Measurements from ENCODE around the gene CPED1. TPM values are rescaled to one million over a fixed set of nuclear protein-coding genes. Genes with fewer than 3 reads are reported as not detected.

Gene CPED1
- total and polyA plus RNA-seq, 2 experiments from 2014 or later, result 0.17 to 0.47 TPM

DNA sequence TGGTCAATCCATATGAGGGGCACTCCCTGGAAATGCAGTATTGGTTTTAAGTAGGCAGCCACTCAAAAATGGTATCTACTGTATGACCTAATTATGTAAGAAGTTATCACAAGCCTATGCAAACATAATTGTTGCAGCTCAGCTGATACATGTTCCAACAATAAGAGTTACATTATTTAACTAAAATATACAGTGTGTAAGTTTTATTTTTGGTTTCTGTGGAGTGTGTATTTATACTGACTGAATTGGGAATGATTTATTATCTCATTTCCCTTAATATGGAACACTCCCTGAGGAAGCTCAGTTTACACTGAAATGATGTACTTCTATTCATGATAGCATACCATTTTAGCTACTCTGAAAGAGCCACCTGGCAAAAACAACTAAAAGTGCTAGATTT lies 40.5 kb upstream of the CPED1 start (continued):
- TF ChIP-seq, protein P1, sequence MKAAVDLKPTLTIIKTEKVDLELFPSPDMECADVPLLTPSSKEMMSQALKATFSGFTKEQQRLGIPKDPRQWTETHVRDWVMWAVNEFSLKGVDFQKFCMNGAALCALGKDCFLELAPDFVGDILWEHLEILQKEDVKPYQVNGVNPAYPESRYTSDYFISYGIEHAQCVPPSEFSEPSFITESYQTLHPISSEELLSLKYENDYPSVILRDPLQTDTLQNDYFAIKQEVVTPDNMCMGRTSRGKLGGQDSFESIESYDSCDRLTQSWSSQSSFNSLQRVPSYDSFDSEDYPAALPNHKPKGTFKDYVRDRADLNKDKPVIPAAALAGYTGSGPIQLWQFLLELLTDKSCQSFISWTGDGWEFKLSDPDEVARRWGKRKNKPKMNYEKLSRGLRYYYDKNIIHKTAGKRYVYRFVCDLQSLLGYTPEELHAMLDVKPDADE (IDR thresholded peaks at IDR 0.05), result no peak

DNA sequence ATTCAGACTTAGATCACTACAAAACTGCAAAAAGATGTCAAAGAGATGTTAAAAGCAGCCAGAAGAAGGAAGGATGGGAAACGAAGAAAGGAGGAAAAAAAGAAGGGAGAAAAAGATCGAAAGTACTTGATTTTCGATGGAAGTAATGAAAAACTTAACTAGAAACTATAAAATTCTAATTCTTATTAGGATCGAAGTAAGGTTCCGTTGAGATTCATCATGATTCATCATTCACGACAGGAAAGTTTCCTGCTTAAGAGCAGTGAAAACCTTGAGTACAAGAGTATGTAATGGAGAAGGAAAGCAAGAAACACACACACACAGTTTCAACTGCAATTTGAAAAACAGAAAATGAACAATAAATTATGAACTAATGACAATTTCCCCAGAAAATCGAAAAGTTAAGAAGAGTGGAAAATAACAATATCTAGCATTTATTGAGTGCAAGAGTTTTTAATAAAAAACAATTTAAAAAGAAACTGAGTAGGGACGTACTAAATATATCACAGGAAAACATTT lies 39.1 kb upstream of the CPED1 start:
- DNase-seq (ENCODE audit: low spot score), result no peak
- peak overlapping the region; percentile 89 for H3K4me3 Mint-ChIP-seq
- H3K27ac Mint-ChIP-seq, result peak overlapping the region; percentile 99
- H3K4me1 Mint-ChIP-seq, result peaks cover 12% of the 10 kb centered on the region; the same call in 2 of the 3 replicates
- TF ChIP-seq, protein P2, sequence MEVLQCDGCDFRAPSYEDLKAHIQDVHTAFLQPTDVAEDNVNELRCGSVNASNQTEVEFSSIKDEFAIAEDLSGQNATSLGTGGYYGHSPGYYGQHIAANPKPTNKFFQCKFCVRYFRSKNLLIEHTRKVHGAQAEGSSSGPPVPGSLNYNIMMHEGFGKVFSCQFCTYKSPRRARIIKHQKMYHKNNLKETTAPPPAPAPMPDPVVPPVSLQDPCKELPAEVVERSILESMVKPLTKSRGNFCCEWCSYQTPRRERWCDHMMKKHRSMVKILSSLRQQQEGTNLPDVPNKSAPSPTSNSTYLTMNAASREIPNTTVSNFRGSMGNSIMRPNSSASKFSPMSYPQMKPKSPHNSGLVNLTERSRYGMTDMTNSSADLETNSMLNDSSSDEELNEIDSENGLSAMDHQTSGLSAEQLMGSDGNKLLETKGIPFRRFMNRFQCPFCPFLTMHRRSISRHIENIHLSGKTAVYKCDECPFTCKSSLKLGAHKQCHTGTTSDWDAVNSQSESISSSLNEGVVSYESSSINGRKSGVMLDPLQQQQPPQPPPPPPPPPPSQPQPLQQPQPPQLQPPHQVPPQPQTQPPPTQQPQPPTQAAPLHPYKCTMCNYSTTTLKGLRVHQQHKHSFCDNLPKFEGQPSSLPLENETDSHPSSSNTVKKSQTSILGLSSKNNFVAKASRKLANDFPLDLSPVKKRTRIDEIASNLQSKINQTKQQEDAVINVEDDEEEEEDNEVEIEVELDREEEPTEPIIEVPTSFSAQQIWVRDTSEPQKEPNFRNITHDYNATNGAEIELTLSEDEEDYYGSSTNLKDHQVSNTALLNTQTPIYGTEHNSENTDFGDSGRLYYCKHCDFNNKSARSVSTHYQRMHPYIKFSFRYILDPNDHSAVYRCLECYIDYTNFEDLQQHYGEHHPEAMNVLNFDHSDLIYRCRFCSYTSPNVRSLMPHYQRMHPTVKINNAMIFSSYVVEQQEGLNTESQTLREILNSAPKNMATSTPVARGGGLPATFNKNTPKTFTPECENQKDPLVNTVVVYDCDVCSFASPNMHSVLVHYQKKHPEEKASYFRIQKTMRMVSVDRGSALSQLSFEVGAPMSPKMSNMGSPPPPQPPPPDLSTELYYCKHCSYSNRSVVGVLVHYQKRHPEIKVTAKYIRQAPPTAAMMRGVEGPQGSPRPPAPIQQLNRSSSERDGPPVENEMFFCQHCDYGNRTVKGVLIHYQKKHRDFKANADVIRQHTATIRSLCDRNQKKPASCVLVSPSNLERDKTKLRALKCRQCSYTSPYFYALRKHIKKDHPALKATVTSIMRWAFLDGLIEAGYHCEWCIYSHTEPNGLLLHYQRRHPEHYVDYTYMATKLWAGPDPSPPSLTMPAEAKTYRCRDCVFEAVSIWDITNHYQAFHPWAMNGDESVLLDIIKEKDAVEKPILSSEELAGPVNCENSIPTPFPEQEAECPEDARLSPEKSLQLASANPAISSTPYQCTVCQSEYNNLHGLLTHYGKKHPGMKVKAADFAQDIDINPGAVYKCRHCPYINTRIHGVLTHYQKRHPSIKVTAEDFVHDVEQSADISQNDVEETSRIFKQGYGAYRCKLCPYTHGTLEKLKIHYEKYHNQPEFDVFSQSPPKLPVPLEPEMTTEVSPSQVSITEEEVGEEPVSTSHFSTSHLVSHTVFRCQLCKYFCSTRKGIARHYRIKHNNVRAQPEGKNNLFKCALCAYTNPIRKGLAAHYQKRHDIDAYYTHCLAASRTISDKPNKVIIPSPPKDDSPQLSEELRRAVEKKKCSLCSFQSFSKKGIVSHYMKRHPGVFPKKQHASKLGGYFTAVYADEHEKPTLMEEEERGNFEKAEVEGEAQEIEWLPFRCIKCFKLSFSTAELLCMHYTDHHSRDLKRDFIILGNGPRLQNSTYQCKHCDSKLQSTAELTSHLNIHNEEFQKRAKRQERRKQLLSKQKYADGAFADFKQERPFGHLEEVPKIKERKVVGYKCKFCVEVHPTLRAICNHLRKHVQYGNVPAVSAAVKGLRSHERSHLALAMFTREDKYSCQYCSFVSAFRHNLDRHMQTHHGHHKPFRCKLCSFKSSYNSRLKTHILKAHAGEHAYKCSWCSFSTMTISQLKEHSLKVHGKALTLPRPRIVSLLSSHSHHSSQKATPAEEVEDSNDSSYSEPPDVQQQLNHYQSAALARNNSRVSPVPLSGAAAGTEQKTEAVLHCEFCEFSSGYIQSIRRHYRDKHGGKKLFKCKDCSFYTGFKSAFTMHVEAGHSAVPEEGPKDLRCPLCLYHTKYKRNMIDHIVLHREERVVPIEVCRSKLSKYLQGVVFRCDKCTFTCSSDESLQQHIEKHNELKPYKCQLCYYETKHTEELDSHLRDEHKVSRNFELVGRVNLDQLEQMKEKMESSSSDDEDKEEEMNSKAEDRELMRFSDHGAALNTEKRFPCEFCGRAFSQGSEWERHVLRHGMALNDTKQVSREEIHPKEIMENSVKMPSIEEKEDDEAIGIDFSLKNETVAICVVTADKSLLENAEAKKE (CRISPR knock-in tag; IDR thresholded peaks at IDR 0.05), result no peak
- TF ChIP-seq JUNB (IDR thresholded peaks at IDR 0.05; ENCODE audit: unreplicated experiment), result no peak
- no peak for TF ChIP-seq POLR2AphosphoS5 (IDR thresholded peaks at IDR 0.05; ENCODE audit: low read depth)
- TF ChIP-seq, protein P3, sequence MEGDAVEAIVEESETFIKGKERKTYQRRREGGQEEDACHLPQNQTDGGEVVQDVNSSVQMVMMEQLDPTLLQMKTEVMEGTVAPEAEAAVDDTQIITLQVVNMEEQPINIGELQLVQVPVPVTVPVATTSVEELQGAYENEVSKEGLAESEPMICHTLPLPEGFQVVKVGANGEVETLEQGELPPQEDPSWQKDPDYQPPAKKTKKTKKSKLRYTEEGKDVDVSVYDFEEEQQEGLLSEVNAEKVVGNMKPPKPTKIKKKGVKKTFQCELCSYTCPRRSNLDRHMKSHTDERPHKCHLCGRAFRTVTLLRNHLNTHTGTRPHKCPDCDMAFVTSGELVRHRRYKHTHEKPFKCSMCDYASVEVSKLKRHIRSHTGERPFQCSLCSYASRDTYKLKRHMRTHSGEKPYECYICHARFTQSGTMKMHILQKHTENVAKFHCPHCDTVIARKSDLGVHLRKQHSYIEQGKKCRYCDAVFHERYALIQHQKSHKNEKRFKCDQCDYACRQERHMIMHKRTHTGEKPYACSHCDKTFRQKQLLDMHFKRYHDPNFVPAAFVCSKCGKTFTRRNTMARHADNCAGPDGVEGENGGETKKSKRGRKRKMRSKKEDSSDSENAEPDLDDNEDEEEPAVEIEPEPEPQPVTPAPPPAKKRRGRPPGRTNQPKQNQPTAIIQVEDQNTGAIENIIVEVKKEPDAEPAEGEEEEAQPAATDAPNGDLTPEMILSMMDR (conservative IDR thresholded peaks at IDR 0.05; ENCODE audit: low read depth in 2 of 2), result no peak
- no peak for TF ChIP-seq STAT1 (IDR thresholded peaks at IDR 0.05; ENCODE audit: unreplicated experiment)
- TF ChIP-seq NANOG (IDR thresholded peaks at IDR 0.05; ENCODE audit: borderline replicate concordance), result no peak
- no peak for TF ChIP-seq CREB1 (CRISPR knock-in tag; IDR thresholded peaks at IDR 0.05; ENCODE audit: low read depth)
- TF ChIP-seq ZNF114 (CRISPR knock-in tag; IDR thresholded peaks at IDR 0.05), result no peak
- TF ChIP-seq, protein P1 (IDR thresholded peaks at IDR 0.05), result no peak
- TF ChIP-seq ZNF331 (CRISPR knock-in tag; IDR thresholded peaks at IDR 0.05; ENCODE audit: low read depth), result no peak
- TF ChIP-seq EZH2phosphoT487 (IDR thresholded peaks at IDR 0.05; ENCODE audit: unreplicated experiment), result no peak
- no peak for ATAC-seq
- Histone ChIP-seq H3K79me2 (replicated peaks; ENCODE audit: insufficient read depth) (peaks cover 24% of the 10 kb centered on the region), H3K36me3 (ENCODE audit: insufficient read depth) (no peaks in the 10 kb centered on the region), H2AFZ (no peak overlapping the region; the same call in 1 of the 2 replicates), H3K27me3 (ENCODE audit: insufficient read depth) (no peaks in the 10 kb centered on the region), H3K4me2 (peak overlapping the region; percentile 76), H3K9me2 (ENCODE audit: insufficient read depth) (no peaks in the 10 kb centered on the region), H3K27ac (ENCODE audit: low read depth) (no peak overlapping the region), H3K4me3 (peak overlapping the region; percentile 58), H3F3A (replicated peaks; ENCODE audit: low read depth) (no peaks in the 10 kb centered on the region), H4K20me1 (replicated peaks; ENCODE audit: insufficient read depth) (no peaks in the 10 kb centered on the region; the same call in none of the 2 replicates), H3K4me1 (ENCODE audit: insufficient read depth) (0 out of 2 replicates have a peak, but pooled peaks cover 7% of the 10 kb centered on the region)
- H3K27me3 Mint-ChIP-seq (ENCODE audit: insufficient read depth, low read depth, poor library complexity), result peaks cover 4% of the 10 kb centered on the region
- no peaks in the 10 kb centered on the region for H3K9me3 Mint-ChIP-seq
- H3K36me3 Mint-ChIP-seq (ENCODE audit: low read depth), result peaks cover 15% of the 10 kb centered on the region; the same call in 2 of the 3 replicates

Data from GM23338 (cell line).